ENCODE measurements around the gene RIPK1.
A peak's percentile ranks its signal among the peaks of the same experiment; 100 is the strongest.
"Not testable (repeated sequence)": the region's sequence is repeated elsewhere in the genome, so short reads cannot be mapped to it uniquely, and the experiment has no call there.

RIPK1 gene

GRCh38 chr6:3068329-3069214, at the start of gene RIPK1:
Gene RIPK1 (plus strand): TSS chr6:3068494. CDS start chr6:3076824, 8,330 bp downstream.
- peak; percentile 90 for DNase-seq

DNA sequence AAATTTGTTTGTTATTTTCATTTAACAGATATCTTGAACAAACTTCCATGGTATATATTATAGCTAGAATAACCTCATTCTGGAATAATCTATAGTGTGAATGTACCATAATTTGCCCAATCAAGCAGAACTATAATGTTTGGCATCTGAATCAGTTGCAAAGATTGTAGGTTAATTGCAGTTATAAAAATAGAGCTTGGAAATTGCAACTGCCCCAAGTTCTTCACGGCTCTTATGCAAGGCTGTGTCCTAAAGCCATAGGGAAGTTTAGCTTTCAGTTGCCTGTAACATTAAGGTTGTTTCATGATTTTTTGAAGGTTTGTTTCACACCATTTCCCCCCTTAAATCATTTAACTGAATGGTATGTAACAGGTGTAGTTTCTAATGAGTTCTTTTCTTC, 49.2 kb upstream of the RIPK1 start:
- no peak for DNase-seq

GRCh38 chr6:3019749-3020320, 48.5 kb upstream of the RIPK1 start:
- no peak for DNase-seq

DNA sequence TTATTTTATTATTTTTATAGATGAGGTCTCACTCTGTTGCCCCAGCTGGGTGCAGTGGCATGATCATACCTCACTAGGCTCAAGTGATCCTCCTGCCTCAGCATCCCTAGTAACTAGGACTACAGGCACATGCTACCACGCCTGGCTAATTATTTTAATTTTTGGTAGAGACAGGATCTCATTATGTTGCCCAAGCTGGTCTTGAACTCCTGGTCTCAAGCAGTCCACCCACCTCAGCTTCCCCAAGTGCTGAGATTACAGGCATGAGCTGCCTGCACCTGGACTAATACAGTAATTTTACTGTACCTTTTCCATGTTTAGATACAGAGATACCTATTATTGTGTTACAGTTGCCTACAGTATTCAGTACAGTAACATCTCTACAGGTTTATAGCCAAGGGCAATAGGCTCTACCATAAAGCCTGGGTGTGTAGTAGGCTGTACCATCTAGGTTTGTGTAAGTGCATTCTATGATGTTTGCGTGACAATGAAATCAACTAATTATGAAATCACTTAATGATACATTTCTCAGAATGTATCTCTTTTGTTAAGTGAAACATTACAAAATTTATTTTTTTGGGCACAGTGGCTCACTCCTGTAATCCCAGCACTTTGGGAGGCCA, 47.2 kb upstream of the RIPK1 start:
- not testable (repeated sequence) for DNase-seq

- DNase-seq, result no peak
Observed at GRCh38 chr6:3022765-3023662, 45.3 kb upstream of the RIPK1 start.

- peak; percentile 53 for DNase-seq
Observed at GRCh38 chr6:3023663-3024483, 44.4 kb upstream of the RIPK1 start.

- DNase-seq, result no peak
Observed at GRCh38 chr6:3026791-3027626, 41.3 kb upstream of the RIPK1 start.

DNA sequence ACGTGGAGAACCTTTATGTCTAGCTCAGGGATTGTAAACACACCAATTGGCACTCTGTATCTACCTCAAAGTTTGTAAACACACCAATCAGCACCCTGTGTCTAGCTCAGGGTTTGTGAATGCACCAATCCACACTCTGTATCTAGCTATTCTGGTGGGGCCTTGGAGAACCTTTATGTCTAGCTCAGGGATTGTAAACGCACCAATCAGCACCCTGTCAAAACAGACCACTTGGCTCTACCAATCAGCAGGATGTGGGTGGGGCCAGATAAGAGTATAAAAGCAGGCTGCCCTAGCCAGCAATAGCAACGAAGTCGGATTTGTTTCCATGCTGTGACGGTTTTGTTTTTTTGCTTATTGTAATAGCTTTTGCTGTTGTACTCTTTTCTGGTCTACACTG, 40.1 kb upstream of the RIPK1 start:
- not testable (repeated sequence) for DNase-seq

GRCh38 chr6:3031857-3032640, 36.2 kb upstream of the RIPK1 start:
- DNase-seq, result peak; percentile 6

DNA sequence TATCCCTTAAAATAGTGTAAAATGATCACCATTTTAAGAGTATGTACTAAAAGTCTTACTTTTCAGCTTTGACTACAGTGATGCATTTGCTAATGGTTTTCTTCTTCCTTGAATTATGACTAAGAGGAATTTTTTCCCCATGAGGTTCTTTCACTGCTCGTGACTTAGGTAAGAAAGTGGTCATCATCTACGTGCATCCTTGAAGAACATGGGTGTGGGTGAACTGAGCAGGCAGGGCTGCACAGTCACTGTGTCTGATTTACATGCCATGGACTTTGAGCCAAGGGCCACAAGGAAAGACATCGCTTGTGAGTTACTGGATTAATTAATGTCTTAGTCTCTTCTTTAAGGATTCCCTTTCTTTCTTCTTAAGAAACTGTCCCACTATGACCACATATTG, 35.3 kb upstream of the RIPK1 start:
- no peak for DNase-seq

DNA sequence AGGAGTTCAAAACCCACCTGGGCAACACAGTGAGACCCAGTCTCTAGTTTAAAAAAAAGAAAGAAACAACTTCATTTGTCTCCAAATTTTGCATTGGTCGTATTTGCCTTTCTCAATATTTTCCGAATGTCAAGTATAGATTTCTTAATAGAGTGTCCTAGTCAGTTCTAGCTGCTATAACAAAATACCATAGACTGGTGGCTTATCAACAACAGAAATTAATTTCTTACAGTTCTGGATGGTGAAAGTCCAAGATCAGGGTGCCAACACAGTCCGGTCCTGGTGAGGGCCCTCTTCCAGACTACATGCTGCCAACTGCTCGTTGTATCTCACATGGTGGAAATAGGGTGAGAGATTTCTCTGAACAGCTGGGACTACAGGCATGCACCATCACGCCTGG, 34.6 kb upstream of the RIPK1 start:
- no peak for DNase-seq

DNA sequence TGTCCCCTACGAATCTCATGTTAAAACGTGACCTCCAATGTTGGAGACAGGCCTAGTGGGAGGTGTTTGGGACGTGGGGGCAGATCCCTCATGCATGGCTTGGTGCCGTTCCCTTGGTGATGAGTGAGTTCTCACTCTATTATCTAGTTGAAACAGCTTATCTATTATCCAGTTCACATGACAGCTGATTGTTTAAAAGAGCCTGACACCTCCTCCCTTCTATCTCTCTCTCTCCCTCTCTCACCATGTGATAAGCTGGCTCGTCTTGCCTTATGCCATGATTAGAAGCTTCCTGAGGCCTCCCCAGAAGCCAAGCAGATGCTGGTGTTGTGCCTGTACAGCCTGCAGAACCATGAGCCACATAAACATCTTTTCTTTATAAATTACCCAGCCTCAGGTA, 32.9 kb upstream of the RIPK1 start:
- no peak for DNase-seq

DNA sequence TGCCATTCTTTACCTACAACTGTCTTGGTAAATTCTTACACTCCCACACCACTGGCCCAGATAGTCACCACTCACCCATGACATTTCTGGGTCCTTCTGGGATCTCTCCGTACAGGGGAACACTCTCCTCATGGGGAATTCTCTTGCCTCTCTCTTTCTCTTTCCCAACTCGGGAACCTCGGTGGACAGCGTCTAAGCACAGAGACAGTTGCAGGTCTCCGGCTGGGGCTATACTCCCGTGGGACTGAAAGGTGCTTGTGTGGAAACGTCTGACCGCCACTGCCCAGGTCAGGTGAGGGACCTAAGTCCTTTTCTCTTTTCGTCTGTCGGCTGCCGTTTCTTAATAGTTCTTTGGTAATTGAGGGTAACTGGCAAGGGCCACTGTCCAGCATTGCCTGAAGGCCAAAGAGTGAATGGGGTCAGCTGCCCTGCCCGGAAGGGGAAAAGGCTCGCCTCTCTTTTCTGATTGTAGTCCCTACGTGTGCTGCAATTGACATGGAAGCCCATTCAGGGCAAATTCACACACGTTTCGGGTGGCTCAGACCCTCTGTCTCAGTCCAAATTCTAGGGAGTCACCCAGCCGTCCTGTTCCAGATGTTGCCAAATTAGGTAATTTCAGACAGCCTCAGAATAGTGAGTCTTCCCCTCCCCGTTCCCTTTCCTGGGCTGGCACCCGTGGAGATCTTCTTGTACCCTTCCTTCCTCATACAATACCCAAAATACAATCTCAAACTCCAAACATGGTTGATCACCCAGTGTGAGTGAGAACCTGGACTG, 31.2 kb upstream of the RIPK1 start:
- DNase-seq, result no peak

DNA sequence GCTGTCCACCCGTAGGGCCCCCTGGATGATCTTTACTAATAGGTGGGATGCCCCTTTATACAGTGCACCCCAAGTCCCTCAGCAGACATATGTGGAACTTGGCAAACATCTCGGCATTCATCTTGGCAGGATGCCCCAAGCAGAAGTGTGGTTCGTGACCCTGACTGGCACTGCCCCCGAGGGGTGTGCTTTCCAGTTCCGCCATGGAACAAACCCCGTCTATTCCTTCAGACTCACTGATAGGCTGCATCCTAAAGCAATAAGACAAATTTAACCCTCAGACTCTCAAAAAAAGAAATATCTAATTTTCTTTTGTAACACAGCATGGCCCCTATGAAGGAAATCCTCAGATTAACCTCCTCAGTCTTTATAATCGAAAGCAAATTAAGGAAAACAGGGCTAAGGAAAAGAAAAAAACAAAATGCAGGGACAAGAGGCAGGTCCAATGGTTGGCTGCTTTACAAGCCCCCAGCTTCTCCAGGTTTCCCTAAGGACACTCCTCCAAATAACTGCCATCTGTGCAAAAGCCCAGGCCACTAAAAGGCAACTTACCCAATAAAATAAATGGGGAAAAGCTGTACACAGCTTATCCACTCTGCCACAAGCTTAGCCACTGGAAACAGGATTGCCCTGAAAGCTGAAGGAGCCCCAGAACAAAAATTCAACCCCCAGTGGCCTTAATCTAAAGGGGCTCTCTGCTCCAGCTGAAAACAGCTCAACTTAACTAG, 30.5 kb upstream of the RIPK1 start:
- no peak for DNase-seq

GRCh38 chr6:3039384-3039783, 28.9 kb upstream of the RIPK1 start:
- DNase-seq, result peak; percentile 80

DNA sequence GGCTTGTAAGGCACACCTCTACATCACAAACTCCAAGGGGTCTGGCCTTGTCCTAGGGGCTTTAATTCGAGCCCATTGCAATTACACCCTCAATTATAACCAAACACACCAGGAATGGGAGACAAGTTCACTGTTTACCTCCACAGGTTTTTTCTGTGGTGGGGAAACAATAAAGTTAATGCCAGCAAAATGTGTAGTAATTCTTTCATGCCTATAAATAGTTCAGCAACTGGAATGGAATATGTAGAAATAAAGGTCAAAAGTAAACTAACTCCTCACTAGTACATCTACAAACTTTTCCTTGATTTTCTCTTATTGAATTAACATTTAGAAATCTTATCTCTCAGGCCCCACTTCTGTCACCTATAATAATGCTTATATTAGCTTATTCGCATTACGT, 27.1 kb upstream of the RIPK1 start:
- DNase-seq, result no peak

DNA sequence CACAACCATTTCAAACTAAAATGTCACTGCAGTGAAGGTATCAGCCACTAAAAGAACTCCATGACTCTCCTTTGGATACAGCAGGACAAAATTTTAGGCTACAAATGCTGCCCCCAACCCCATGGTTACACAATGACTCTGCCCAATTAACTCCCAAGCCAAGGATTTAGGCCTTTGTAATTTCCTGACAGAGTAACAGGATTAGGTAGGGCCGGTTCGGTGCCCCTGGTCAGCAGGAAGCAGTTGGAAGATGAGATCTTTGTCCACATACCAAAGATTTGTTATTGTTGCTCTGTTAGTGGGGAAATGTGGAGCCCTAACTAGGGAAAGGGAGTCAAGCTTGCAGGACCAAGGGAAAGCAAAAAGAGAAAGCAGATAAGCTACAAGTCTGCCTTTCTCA, 26.7 kb upstream of the RIPK1 start:
- no peak for DNase-seq

- peak; percentile 56 for DNase-seq
Observed at GRCh38 chr6:3045369-3045768, 22.9 kb upstream of the RIPK1 start.

DNA sequence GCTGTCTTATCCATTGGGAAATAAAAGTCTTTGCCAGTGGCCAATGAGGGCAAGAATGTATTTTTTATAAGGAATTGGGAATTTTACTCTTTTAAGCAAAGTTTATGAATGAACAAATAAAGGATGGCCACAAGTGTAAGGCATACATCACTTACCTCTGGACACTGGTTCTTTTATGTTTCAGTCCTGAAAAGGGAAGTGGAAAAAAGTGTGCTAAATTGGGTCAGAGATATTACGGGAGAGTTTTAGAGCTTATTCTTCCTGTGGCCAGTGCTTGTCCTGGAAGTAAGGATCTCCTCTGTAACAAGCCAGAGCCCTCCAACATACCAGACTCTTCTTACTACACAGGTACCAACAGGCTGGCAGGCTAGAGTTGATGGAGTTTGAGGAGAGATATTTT, 22.5 kb upstream of the RIPK1 start:
- no peak for DNase-seq

All from NCI-H146 (cell line).